SH-SY5Y (cell line): ENCODE results near the gene CRABP1.

Experiments
- GATA2 ChIP-seq: IDR thresholded peaks from 2 replicates; pipeline ENCODE4 v1.6.1; 2011; ENCODE audit warnings: mild to moderate bottlenecking, low read depth, low read length
- GATA3 ChIP-seq: IDR thresholded peaks from 2 replicates; pipeline ENCODE4 v1.6.1; 2011; ENCODE audit warnings: low read depth, mild to moderate bottlenecking, low read length, moderate library complexity

DNA sequence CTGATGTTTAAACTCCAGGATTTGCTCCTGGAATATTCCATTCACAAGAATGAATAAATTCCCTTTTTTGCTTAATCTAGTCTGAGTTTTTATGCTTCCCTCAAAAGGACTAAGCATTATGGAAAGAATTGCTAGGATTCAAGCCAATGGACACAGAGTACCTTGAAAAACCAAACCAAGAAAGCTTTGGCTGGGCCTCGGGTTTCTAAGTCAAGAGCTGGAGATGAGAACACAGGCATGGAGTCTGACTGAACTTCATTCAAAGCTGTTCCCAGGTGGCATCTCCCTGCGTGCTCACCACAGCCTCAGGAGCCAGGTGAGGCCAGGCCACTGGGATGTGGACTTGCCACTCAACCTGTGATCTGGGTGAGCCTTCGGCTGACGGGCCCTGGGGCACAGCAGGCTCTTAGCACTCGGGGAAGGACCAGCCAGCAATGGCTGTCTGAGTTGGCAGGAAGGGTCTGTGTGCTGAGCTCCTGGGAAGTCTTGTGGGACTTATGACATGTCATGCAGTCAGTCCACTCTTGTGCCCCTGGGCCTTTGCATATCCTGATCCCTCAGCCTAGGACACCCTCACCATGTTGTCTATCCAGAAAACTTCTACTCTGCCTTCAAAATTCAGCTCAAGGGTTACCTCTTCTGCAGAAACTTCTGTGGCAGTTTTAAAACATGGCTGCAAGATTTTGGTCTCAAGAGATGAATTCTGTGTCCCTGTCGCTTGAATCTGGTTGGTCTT is 21.8 kb downstream of the CRABP1 start:
- TF ChIP-seq GATA3: no peak
- TF ChIP-seq GATA2: no peak
